ENCODE data around the gene MORC2.
A peak's percentile ranks its signal among the peaks of the same experiment; 100 is the strongest.

MORC2 gene

GRCh38 chr22:30918761-30919160 lies 49.8 kb downstream of the MORC2 start:
- DNase-seq, result no peak

GRCh38 chr22:30910358-30910757 lies 58.2 kb downstream of the MORC2 start:
- DNase-seq, result no peak

- no peak for DNase-seq
These were observed 59.3 kb downstream of the MORC2 start for GRCh38 chr22:30909306-30909705.

GRCh38 chr22:30908051-30908461 lies 60.5 kb downstream of the MORC2 start:
- no peak for DNase-seq

GRCh38 chr22:30906946-30907345 lies 61.6 kb downstream of the MORC2 start:
- DNase-seq, result no peak

- no peak for DNase-seq
These were observed 62.2 kb downstream of the MORC2 start for GRCh38 chr22:30906411-30906810.

- no peak for DNase-seq
These were observed 62.8 kb downstream of the MORC2 start for GRCh38 chr22:30905696-30906341.

GRCh38 chr22:30903876-30904460 lies 64.6 kb downstream of the MORC2 start:
- no peak for DNase-seq

- no peak for DNase-seq
These were observed 65.8 kb downstream of the MORC2 start for GRCh38 chr22:30902496-30903357.

GRCh38 chr22:30894371-30894740 lies 74.2 kb downstream of the MORC2 start:
- DNase-seq, result no peak

- no peak for DNase-seq
These were observed 74.9 kb downstream of the MORC2 start for GRCh38 chr22:30893434-30894370.

GRCh38 chr22:30892731-30893221 lies 75.8 kb downstream of the MORC2 start:
- no peak for DNase-seq

- DNase-seq, result no peak
These were observed 76.3 kb downstream of the MORC2 start for GRCh38 chr22:30892286-30892685.

GRCh38 chr22:30891781-30892180 lies 76.8 kb downstream of the MORC2 start:
- DNase-seq, result no peak

- no peak for DNase-seq
These were observed 77.2 kb downstream of the MORC2 start for GRCh38 chr22:30891443-30891755.

GRCh38 chr22:30890686-30891442 lies 77.7 kb downstream of the MORC2 start:
- DNase-seq, result peak; percentile 5

GRCh38 chr22:30889996-30890480 lies 78.5 kb downstream of the MORC2 start:
- DNase-seq, result no peak

GRCh38 chr22:30889268-30889995 lies 79.1 kb downstream of the MORC2 start:
- DNase-seq, result no peak

- DNase-seq, result no peak
These were observed 80.7 kb downstream of the MORC2 start for GRCh38 chr22:30887861-30888260.

- DNase-seq, result no peak
These were observed 81.1 kb downstream of the MORC2 start for GRCh38 chr22:30887453-30887852.

GRCh38 chr22:30885591-30885990 lies 83.0 kb downstream of the MORC2 start:
- DNase-seq, result no peak

Measured in activated T-cell treated with anti-CD3 and anti-CD28 coated beads for 4 hours (primary cell).